Measurements from ENCODE around the gene EFCAB11.

EFCAB11 gene

DNA sequence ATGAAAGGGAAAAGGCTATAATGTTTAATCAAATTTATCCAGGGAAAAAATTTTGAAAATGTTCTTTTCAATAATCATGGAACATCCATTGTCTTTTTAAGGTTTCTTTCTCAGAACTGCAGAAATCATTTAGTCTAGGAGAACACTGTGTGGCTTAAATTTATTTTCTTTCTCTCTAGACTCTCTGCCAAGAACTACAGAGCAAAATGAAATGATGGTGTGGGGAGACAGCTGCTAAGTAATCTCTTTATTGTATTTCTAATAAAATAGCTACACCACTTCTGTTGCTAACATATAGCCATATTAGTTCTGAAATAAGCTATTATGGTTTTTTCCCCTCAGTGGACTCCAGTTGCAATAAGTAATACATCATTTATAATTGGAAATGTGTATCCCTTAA, 120.9 kb downstream of the EFCAB11 start:
- TF ChIP-seq, protein P1, sequence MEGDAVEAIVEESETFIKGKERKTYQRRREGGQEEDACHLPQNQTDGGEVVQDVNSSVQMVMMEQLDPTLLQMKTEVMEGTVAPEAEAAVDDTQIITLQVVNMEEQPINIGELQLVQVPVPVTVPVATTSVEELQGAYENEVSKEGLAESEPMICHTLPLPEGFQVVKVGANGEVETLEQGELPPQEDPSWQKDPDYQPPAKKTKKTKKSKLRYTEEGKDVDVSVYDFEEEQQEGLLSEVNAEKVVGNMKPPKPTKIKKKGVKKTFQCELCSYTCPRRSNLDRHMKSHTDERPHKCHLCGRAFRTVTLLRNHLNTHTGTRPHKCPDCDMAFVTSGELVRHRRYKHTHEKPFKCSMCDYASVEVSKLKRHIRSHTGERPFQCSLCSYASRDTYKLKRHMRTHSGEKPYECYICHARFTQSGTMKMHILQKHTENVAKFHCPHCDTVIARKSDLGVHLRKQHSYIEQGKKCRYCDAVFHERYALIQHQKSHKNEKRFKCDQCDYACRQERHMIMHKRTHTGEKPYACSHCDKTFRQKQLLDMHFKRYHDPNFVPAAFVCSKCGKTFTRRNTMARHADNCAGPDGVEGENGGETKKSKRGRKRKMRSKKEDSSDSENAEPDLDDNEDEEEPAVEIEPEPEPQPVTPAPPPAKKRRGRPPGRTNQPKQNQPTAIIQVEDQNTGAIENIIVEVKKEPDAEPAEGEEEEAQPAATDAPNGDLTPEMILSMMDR (IDR thresholded peaks at IDR 0.05): no peak
- H3K4me3 ChIP-seq (ENCODE audit: low read depth in 1 of 2, low read length in 1 of 2): no peak overlapping the region
- H3K4me1 ChIP-seq (ENCODE audit: control insufficient read depth in 1 of 2, insufficient read depth in 1 of 2, low read depth in 1 of 2, low read length in 1 of 2): no peaks in the 10 kb centered on the region
- no peak overlapping the region for H3K27ac ChIP-seq
- H3K27me3 ChIP-seq: no peaks in the 10 kb centered on the region
- H3K36me3 ChIP-seq: no peaks in the 10 kb centered on the region
- H3K9me3 ChIP-seq: no peaks in the 10 kb centered on the region

DNA sequence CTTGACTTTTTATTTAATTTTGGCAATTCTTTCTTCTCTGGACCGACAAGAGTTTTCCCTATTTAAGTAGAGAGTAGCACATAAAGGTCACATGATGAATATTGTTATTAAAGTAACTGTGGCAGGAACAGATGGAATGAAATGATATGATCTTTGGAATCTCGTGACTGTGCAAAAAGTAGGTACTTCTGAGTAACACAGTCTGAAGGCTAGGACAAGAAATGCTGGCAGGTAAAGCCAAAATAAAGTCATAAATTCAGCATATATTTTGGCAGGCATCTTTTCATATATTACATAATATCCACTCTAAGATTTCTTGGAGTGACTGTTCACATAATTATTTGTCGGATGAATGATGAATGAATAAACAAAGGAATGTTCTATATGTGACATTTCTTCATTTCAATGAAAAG, 121.4 kb downstream of the EFCAB11 start:
- TF ChIP-seq, protein P1 (IDR thresholded peaks at IDR 0.05): no peak
- no peaks in the 10 kb centered on the region for H3K36me3 ChIP-seq
- H3K27me3 ChIP-seq: no peaks in the 10 kb centered on the region
- no peaks in the 10 kb centered on the region for H3K9me3 ChIP-seq
- H3K4me1 ChIP-seq (ENCODE audit: control insufficient read depth in 1 of 2, insufficient read depth in 1 of 2, low read depth in 1 of 2, low read length in 1 of 2): no peaks in the 10 kb centered on the region
- no peak overlapping the region for H3K27ac ChIP-seq
- no peak overlapping the region for H3K4me3 ChIP-seq (ENCODE audit: low read depth in 1 of 2, low read length in 1 of 2)

DNA sequence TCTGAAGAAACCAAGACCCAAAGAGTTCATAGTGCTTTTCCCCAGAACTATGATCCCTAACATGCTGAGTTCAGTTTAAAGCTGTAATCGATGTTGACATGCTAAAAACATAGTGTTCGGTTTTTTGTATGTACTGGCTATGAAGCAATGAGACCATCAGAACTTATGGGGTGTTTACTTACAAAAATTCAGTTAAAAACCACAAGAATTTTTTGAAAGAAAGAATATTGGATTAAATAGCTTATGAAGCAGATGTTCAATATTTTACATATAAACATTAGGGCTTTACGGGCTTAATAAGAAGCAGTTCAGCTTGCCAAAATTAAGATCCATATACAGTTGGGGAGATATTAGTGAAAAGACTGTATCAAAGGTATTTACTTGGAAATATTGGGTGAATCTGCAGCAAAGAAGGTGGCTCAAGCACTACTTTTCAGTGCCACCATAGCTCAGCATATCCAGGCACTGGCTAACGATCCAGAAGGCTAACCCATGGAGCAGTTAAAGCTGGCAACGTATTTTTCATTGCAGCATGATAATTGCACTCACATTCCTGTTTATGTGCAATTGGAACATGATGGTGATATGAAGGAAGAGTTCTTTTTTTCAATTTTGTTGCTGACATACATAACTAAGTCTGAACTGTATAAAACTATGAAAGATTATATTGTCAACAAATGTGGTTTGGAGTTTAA, 125.9 kb downstream of the EFCAB11 start:
- no peaks in the 10 kb centered on the region for H3K27me3 ChIP-seq
- H3K4me3 ChIP-seq (ENCODE audit: low read depth in 1 of 2, low read length in 1 of 2): no peak overlapping the region
- H3K4me1 ChIP-seq (ENCODE audit: control insufficient read depth in 1 of 2, insufficient read depth in 1 of 2, low read depth in 1 of 2, low read length in 1 of 2): peaks cover 12 to 17% of the 10 kb centered on the region in 2 experiments
- H3K27ac ChIP-seq: no peak overlapping the region
- H3K9me3 ChIP-seq: no peaks in the 10 kb centered on the region
- no peaks in the 10 kb centered on the region for H3K36me3 ChIP-seq
- TF ChIP-seq, protein P1 (IDR thresholded peaks at IDR 0.05): no peak

DNA sequence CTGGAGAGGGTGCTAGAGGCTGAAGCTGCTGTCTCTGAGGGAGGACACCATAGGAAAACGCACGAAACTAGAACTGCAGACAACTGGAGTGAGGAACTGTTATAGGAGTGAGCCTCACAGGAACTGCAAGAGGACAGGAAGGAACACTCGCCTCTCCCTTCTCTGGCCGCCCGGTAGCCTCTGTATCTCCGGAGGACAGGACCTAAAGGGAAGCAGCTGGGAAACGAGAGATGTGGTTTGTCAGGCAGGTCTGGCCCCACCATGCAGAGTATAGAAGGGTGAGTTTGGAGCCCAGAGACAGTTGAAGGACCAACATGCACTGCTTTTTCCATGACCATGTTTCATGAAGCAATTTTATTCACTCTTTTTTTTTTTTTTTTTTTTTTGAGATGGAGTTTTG, 127.3 kb downstream of the EFCAB11 start:
- TF ChIP-seq, protein P1 (IDR thresholded peaks at IDR 0.05): no peak
- Histone ChIP-seq H3K4me1 (ENCODE audit: control insufficient read depth in 1 of 2, insufficient read depth in 1 of 2, low read depth in 1 of 2, low read length in 1 of 2) (peaks cover 12 to 17% of the 10 kb centered on the region in 2 experiments), H3K9me3 (no peaks in the 10 kb centered on the region), H3K27ac (peak overlapping the region; percentile 13), H3K4me3 (ENCODE audit: low read depth in 1 of 2, low read length in 1 of 2) (no peak overlapping the region), H3K36me3 (no peaks in the 10 kb centered on the region), H3K27me3 (no peaks in the 10 kb centered on the region)

DNA sequence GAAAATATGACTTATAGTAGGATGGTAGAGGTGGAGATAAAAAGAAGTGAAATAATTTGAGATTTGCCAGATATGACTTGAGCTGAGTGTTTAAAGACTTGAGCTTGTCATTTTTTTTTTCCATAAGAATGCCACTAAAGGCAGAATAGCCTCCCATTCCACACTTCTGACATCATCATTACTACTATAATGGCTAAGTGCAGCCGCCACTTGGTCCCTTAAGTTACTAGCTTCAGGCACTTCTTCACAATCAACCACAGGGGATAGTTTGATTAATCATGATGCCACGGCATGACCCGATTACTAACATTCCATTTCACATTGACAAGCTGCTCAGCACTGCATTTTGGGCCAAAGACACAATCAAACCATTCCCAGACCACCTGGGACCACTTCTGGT, 127.9 kb downstream of the EFCAB11 start:
- H3K36me3 ChIP-seq: no peaks in the 10 kb centered on the region
- H3K27ac ChIP-seq: no peak overlapping the region
- peaks cover 12 to 17% of the 10 kb centered on the region in 2 experiments for H3K4me1 ChIP-seq (ENCODE audit: control insufficient read depth in 1 of 2, insufficient read depth in 1 of 2, low read depth in 1 of 2, low read length in 1 of 2)
- H3K4me3 ChIP-seq (ENCODE audit: low read depth in 1 of 2, low read length in 1 of 2): no peak overlapping the region
- H3K27me3 ChIP-seq: no peaks in the 10 kb centered on the region
- H3K9me3 ChIP-seq: no peaks in the 10 kb centered on the region
- TF ChIP-seq, protein P1 (IDR thresholded peaks at IDR 0.05): no peak

Data from neutrophil (primary cell).